ENCODE measurements around the gene PSRC1. TPM values are rescaled to one million over a fixed set of nuclear protein-coding genes. Genes with fewer than 3 reads are reported as not detected.

The PSRC1 gene
- total and polyA plus RNA-seq, 2 experiments from 2014 or later, result 55.0 to 61.1 TPM

DNA sequence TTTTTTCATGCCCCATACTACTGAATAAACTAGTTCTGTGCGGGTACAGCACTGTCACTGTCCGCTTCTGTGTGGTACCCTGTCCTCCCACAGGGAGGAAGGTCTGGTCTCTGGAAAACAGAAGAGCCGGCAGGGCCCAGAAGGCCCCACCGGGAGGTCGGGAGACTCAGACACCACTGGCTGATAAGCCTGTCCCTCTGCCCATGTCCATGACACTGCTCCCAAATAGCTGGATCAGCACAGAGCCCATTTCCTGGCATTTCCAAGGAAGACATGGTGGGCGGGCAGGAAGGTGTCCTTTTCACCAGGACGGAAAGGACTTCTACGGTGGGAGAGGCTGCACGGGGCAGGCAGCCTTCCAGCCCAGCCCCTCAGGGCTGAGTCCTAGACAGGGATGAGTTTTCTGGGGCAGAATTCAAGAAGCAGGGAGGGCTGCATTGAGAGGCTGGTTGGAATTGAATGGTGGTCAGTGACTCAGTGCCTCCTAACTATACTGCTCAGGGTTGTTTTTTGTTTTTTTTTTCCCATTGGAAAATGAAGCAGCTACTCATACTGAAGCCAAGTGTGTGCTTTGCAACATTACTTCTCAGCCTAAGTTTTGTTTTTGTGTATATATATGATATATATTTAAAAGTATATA, 7.1 kb downstream of the PSRC1 start (continued):
- TF ChIP-seq, protein P1, sequence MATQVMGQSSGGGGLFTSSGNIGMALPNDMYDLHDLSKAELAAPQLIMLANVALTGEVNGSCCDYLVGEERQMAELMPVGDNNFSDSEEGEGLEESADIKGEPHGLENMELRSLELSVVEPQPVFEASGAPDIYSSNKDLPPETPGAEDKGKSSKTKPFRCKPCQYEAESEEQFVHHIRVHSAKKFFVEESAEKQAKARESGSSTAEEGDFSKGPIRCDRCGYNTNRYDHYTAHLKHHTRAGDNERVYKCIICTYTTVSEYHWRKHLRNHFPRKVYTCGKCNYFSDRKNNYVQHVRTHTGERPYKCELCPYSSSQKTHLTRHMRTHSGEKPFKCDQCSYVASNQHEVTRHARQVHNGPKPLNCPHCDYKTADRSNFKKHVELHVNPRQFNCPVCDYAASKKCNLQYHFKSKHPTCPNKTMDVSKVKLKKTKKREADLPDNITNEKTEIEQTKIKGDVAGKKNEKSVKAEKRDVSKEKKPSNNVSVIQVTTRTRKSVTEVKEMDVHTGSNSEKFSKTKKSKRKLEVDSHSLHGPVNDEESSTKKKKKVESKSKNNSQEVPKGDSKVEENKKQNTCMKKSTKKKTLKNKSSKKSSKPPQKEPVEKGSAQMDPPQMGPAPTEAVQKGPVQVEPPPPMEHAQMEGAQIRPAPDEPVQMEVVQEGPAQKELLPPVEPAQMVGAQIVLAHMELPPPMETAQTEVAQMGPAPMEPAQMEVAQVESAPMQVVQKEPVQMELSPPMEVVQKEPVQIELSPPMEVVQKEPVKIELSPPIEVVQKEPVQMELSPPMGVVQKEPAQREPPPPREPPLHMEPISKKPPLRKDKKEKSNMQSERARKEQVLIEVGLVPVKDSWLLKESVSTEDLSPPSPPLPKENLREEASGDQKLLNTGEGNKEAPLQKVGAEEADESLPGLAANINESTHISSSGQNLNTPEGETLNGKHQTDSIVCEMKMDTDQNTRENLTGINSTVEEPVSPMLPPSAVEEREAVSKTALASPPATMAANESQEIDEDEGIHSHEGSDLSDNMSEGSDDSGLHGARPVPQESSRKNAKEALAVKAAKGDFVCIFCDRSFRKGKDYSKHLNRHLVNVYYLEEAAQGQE (IDR thresholded peaks at IDR 0.05; ENCODE audit: unreplicated experiment), result no peak
- TF ChIP-seq EZH2 (IDR thresholded peaks at IDR 0.05; ENCODE audit: low read depth, unreplicated experiment), result no peak

DNA sequence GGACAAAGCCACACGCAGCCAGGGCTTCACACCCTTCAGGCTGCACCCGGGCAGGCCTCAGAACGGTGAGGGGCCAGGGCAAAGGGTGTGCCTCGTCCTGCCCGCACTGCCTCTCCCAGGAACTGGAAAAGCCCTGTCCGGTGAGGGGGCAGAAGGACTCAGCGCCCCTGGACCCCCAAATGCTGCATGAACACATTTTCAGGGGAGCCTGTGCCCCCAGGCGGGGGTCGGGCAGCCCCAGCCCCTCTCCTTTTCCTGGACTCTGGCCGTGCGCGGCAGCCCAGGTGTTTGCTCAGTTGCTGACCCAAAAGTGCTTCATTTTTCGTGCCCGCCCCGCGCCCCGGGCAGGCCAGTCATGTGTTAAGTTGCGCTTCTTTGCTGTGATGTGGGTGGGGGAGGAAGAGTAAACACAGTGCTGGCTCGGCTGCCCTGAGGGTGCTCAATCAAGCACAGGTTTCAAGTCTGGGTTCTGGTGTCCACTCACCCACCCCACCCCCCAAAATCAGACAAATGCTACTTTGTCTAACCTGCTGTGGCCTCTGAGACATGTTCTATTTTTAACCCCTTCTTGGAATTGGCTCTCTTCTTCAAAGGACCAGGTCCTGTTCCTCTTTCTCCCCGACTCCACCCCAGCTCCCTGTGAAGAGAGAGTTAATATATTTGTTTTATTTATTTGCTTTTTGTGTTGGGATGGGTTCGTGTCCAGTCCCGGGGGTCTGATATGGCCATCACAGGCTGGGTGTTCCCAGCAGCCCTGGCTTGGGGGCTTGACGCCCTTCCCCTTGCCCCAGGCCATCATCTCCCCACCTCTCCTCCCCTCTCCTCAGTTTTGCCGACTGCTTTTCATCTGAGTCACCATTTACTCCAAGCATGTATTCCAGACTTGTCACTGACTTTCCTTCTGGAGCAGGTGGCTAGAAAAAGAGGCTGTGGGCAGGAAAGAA, 8.1 kb downstream of the PSRC1 start:
- H3F3A ChIP-seq (replicated peaks; ENCODE audit: low read depth), result peaks cover 17% of the 10 kb centered on the region
- no peaks in the 10 kb centered on the region for H3K27me3 ChIP-seq (ENCODE audit: insufficient read depth)
- peaks cover 7% of the 10 kb centered on the region; the same call in 1 of the 2 replicates for H3K36me3 ChIP-seq (ENCODE audit: insufficient read depth)
- no peaks in the 10 kb centered on the region for H3K79me2 ChIP-seq (replicated peaks; ENCODE audit: insufficient read depth)
- peaks cover 16% of the 10 kb centered on the region for H3K4me1 ChIP-seq (ENCODE audit: insufficient read depth)
- H4K20me1 ChIP-seq (replicated peaks; ENCODE audit: insufficient read depth), result 0 out of 2 replicates have a peak, but pooled peaks cover 5% of the 10 kb centered on the region
- H3K9me2 ChIP-seq (ENCODE audit: insufficient read depth), result no peaks in the 10 kb centered on the region
- H3K27ac ChIP-seq (ENCODE audit: low read depth), result peak overlapping the region; percentile 72; the same call in 1 of the 2 replicates
- H3K27ac Mint-ChIP-seq, result peak overlapping the region; percentile 71
- H3K4me1 Mint-ChIP-seq, result peaks cover 26% of the 10 kb centered on the region
- H2AFZ ChIP-seq, result no peak overlapping the region
- no peak overlapping the region for H3K4me2 ChIP-seq
- H3K27me3 Mint-ChIP-seq (ENCODE audit: insufficient read depth, low read depth, poor library complexity), result peaks cover 14% of the 10 kb centered on the region
- H3K4me3 ChIP-seq, result no peak overlapping the region
- H3K9me3 Mint-ChIP-seq, result no peaks in the 10 kb centered on the region; the same call in 2 of the 3 replicates
- ATAC-seq (peak; percentile 12), DNase-seq (ENCODE audit: low spot score) (no peak)
- peaks cover 36% of the 10 kb centered on the region for H3K36me3 Mint-ChIP-seq (ENCODE audit: low read depth)
- H3K4me3 Mint-ChIP-seq, result no peak overlapping the region; the same call in 2 of the 3 replicates
- TF ChIP-seq, protein P2, sequence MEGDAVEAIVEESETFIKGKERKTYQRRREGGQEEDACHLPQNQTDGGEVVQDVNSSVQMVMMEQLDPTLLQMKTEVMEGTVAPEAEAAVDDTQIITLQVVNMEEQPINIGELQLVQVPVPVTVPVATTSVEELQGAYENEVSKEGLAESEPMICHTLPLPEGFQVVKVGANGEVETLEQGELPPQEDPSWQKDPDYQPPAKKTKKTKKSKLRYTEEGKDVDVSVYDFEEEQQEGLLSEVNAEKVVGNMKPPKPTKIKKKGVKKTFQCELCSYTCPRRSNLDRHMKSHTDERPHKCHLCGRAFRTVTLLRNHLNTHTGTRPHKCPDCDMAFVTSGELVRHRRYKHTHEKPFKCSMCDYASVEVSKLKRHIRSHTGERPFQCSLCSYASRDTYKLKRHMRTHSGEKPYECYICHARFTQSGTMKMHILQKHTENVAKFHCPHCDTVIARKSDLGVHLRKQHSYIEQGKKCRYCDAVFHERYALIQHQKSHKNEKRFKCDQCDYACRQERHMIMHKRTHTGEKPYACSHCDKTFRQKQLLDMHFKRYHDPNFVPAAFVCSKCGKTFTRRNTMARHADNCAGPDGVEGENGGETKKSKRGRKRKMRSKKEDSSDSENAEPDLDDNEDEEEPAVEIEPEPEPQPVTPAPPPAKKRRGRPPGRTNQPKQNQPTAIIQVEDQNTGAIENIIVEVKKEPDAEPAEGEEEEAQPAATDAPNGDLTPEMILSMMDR (conservative IDR thresholded peaks at IDR 0.05; ENCODE audit: low read depth in 2 of 2), result no peak
- no peak for TF ChIP-seq STAT1 (IDR thresholded peaks at IDR 0.05; ENCODE audit: unreplicated experiment)
- TF ChIP-seq, protein P3, sequence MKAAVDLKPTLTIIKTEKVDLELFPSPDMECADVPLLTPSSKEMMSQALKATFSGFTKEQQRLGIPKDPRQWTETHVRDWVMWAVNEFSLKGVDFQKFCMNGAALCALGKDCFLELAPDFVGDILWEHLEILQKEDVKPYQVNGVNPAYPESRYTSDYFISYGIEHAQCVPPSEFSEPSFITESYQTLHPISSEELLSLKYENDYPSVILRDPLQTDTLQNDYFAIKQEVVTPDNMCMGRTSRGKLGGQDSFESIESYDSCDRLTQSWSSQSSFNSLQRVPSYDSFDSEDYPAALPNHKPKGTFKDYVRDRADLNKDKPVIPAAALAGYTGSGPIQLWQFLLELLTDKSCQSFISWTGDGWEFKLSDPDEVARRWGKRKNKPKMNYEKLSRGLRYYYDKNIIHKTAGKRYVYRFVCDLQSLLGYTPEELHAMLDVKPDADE (IDR thresholded peaks at IDR 0.05), result no peak
- no peak for TF ChIP-seq CREB1 (CRISPR knock-in tag; IDR thresholded peaks at IDR 0.05; ENCODE audit: low read depth)
- TF ChIP-seq EZH2 (IDR thresholded peaks at IDR 0.05; ENCODE audit: low read depth, unreplicated experiment), result no peak
- no peak for TF ChIP-seq NANOG (IDR thresholded peaks at IDR 0.05; ENCODE audit: borderline replicate concordance)
- TF ChIP-seq, protein P4, sequence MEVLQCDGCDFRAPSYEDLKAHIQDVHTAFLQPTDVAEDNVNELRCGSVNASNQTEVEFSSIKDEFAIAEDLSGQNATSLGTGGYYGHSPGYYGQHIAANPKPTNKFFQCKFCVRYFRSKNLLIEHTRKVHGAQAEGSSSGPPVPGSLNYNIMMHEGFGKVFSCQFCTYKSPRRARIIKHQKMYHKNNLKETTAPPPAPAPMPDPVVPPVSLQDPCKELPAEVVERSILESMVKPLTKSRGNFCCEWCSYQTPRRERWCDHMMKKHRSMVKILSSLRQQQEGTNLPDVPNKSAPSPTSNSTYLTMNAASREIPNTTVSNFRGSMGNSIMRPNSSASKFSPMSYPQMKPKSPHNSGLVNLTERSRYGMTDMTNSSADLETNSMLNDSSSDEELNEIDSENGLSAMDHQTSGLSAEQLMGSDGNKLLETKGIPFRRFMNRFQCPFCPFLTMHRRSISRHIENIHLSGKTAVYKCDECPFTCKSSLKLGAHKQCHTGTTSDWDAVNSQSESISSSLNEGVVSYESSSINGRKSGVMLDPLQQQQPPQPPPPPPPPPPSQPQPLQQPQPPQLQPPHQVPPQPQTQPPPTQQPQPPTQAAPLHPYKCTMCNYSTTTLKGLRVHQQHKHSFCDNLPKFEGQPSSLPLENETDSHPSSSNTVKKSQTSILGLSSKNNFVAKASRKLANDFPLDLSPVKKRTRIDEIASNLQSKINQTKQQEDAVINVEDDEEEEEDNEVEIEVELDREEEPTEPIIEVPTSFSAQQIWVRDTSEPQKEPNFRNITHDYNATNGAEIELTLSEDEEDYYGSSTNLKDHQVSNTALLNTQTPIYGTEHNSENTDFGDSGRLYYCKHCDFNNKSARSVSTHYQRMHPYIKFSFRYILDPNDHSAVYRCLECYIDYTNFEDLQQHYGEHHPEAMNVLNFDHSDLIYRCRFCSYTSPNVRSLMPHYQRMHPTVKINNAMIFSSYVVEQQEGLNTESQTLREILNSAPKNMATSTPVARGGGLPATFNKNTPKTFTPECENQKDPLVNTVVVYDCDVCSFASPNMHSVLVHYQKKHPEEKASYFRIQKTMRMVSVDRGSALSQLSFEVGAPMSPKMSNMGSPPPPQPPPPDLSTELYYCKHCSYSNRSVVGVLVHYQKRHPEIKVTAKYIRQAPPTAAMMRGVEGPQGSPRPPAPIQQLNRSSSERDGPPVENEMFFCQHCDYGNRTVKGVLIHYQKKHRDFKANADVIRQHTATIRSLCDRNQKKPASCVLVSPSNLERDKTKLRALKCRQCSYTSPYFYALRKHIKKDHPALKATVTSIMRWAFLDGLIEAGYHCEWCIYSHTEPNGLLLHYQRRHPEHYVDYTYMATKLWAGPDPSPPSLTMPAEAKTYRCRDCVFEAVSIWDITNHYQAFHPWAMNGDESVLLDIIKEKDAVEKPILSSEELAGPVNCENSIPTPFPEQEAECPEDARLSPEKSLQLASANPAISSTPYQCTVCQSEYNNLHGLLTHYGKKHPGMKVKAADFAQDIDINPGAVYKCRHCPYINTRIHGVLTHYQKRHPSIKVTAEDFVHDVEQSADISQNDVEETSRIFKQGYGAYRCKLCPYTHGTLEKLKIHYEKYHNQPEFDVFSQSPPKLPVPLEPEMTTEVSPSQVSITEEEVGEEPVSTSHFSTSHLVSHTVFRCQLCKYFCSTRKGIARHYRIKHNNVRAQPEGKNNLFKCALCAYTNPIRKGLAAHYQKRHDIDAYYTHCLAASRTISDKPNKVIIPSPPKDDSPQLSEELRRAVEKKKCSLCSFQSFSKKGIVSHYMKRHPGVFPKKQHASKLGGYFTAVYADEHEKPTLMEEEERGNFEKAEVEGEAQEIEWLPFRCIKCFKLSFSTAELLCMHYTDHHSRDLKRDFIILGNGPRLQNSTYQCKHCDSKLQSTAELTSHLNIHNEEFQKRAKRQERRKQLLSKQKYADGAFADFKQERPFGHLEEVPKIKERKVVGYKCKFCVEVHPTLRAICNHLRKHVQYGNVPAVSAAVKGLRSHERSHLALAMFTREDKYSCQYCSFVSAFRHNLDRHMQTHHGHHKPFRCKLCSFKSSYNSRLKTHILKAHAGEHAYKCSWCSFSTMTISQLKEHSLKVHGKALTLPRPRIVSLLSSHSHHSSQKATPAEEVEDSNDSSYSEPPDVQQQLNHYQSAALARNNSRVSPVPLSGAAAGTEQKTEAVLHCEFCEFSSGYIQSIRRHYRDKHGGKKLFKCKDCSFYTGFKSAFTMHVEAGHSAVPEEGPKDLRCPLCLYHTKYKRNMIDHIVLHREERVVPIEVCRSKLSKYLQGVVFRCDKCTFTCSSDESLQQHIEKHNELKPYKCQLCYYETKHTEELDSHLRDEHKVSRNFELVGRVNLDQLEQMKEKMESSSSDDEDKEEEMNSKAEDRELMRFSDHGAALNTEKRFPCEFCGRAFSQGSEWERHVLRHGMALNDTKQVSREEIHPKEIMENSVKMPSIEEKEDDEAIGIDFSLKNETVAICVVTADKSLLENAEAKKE (CRISPR knock-in tag; IDR thresholded peaks at IDR 0.05), result no peak
- 0 out of 2 replicates have a peak, but pooled peaks have one; percentile 23 for TF ChIP-seq POLR2AphosphoS5 (IDR thresholded peaks at IDR 0.05; ENCODE audit: low read depth)

All from GM23338 (cell line).